Fibroblast of peridontal ligament (primary cell): Measurements from ENCODE around the gene OR1A2.
"Not testable (repeated sequence)": the region's sequence is repeated elsewhere in the genome, so short reads cannot be mapped to it uniquely, and the experiment has no call there.

ENCODE experiments used
- DNase-seq: peaks from one replicate; pipeline ENCODE4 v3.0.0-alpha.2; 2010; ENCODE audit errors: extremely low read depth

Gene OR1A2

GRCh38 chr17:3197219-3197618 lies at the start of gene OR1A2:
TSS of gene OR1A2 (plus strand) at chr17:3197519. CDS start at chr17:3197519, 0 bp downstream.
- no peak for DNase-seq

- no peak for DNase-seq
These were observed 40.1 kb upstream of the OR1A2 start for GRCh38 chr17:3157218-3157617.

GRCh38 chr17:3167574-3167973 lies 29.7 kb upstream of the OR1A2 start:
- no peak for DNase-seq

GRCh38 chr17:3189961-3190360 lies 7.4 kb upstream of the OR1A2 start:
- DNase-seq: no peak

GRCh38 chr17:3207367-3207766 lies 10.0 kb downstream of the OR1A2 start, which contains the start of gene OR1A1:
TSS of gene OR1A1 (plus strand) at chr17:3207667. CDS start at chr17:3215621, 7,954 bp downstream.
- DNase-seq: no peak

- no peak for DNase-seq
These were observed 11.2 kb downstream of the OR1A2 start for GRCh38 chr17:3208484-3208883.

- DNase-seq: no peak
These were observed 15.7 kb downstream of the OR1A2 start for GRCh38 chr17:3213001-3213400.

GRCh38 chr17:3213587-3213986 lies 16.3 kb downstream of the OR1A2 start:
- DNase-seq: no peak

GRCh38 chr17:3219978-3220377 lies 22.7 kb downstream of the OR1A2 start:
- not testable (repeated sequence) for DNase-seq

- DNase-seq: no peak
These were observed 24.5 kb downstream of the OR1A2 start for GRCh38 chr17:3221850-3222249.

- no peak for DNase-seq
These were observed 25.2 kb downstream of the OR1A2 start for GRCh38 chr17:3222505-3222904.

- DNase-seq: not testable (repeated sequence)
These were observed 27.5 kb downstream of the OR1A2 start for GRCh38 chr17:3224721-3225352.

- not testable (repeated sequence) for DNase-seq
These were observed 35.0 kb downstream of the OR1A2 start for GRCh38 chr17:3232300-3232699.

GRCh38 chr17:3238685-3239084 lies 41.4 kb downstream of the OR1A2 start:
- DNase-seq: not testable (repeated sequence)

- not testable (repeated sequence) for DNase-seq
These were observed 43.7 kb downstream of the OR1A2 start for GRCh38 chr17:3241044-3241443.

- not testable (repeated sequence) for DNase-seq
These were observed 47.5 kb downstream of the OR1A2 start for GRCh38 chr17:3244841-3245240.
